Suppressor macrophage treated with lipopolysaccharide for 4 hours (primary cell): ENCODE results near the gene STAP1.

Source experiments
- DNase-seq: peaks from one replicate; pipeline ENCODE4 v3.0.0-alpha.2; 2020

Gene STAP1

DNA sequence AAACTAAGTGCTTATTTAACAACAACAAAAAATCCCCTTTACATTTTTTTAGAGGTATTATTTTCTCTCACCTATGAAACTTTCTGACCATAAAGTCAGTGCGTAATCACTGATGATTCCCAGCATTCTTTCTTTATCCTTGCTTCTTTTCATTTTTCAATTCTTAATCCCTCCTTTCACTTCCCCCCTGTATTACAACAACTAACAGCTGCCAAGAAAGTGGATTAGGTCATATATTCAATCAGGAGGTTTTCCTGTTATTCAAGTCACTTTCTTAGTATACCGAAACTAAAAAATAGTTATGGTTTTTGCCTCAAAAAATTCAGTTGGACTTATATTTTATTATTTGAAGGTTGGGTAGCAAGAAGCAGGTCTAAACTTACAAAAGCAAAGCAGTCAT lies 2.1 kb upstream of the STAP1 start:
- DNase-seq, result peak; percentile 74

DNA sequence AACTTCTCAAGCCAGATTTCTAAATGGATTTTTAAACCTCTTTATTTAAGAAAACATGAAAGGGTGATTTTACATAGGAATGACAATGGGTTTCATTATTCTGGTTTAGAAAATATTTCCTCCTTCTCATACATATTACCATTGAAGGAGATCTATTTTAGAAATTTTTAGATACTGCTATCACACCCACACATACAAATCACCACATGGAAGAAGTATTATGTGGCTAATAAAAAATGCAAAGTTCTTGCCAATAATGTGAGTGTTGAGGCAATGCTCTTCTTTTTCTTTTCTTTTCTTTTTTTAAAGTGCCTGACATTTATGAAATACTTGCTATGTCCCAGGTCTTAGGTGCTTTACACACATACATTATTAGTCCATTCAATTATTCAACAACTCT lies 6.8 kb downstream of the STAP1 start:
- no peak for DNase-seq

DNA sequence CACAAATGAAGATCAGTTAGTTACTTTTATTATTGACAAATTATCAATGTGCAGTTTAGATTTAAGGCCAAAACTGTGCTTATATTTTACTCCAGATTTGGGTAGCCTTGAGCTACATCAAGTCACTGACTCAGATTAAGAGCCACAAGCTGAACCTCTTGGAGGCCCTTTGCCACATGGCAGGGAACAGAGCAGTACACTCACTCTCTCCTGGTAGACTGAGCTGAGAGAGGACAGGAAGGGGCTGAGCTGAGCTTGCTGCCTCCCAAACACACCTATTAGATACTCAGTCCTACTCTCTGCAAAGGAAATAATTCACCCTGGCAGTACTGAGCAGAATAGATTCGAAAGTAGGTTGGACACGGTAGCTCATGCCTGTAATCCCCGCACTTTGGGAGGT lies 7.8 kb downstream of the STAP1 start:
- no peak for DNase-seq

DNA sequence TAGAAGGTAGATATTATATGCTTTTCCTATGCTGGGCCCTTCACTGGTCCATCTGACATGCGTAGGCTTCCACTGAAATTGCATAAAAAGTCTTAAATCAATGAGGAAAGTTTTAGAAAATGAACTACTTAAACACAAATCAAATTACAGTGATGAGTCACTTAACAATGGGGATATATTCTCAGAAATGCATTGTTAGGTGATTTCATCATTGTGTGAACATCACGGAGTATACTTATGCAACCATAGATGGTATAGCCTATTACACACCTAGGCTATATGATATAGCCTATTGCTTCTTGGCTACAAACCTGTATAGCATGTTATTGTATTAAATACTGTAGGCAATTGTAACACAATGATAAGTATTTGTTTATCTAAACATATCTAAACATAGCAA lies 10.3 kb downstream of the STAP1 start:
- no peak for DNase-seq

DNA sequence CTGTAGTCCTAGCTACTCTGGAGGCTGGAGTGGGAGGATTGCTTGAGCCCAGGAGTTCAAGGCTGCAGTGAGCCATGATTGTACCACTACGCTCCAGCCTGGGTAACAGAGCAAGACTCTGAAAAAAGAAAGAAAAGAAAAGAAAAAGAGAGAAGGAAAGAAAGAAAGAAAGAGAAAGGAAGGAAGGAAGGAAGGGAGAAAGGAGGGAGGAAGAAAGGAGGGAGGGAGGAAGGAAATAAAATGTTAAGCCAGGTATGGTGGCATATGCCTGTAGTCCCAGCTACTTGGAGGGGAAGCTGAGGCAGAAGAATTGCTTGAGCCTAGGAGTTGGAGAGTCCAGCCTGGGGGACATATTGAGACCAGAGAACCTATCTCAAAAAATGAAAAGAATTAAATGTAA lies 12.0 kb downstream of the STAP1 start:
- DNase-seq, result no peak

DNA sequence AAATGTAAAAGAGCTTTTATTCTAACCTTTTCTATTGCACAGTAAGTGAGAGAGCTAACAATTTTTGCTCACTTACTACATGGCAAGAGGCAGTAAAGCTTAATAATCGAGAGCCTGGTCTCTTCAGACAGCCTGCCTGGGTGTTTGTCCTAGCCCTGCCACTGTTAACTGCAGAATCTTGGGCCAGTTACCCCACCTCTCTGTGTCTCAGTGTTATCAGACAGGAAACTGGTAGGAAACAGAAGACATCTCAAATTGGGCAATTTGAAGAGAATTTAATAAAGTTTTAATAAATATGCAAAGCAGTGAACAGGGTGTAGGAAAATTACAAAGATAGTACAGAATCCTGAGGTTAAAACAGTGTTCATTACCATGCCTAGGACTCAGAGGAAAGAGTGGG lies 13.4 kb downstream of the STAP1 start:
- no peak for DNase-seq

DNA sequence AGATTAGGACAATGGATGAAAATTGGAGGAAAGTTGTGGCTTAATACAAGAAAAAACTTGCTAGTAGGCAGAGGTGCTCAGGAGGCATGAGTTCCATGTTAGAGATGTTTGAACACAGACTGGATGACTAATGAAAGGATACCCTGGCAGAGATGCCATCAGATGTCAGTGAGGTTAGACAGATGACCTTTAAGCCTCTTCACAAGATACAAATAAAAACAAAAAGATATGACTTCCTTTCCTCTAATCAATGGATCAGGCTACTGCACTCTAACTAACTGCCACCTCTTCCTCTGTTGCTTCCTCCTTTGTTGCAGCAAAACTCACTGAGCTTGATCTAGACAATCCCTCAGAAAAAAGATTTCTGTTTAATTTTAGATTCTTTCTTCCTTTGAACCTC lies 14.7 kb downstream of the STAP1 start:
- DNase-seq, result no peak

DNA sequence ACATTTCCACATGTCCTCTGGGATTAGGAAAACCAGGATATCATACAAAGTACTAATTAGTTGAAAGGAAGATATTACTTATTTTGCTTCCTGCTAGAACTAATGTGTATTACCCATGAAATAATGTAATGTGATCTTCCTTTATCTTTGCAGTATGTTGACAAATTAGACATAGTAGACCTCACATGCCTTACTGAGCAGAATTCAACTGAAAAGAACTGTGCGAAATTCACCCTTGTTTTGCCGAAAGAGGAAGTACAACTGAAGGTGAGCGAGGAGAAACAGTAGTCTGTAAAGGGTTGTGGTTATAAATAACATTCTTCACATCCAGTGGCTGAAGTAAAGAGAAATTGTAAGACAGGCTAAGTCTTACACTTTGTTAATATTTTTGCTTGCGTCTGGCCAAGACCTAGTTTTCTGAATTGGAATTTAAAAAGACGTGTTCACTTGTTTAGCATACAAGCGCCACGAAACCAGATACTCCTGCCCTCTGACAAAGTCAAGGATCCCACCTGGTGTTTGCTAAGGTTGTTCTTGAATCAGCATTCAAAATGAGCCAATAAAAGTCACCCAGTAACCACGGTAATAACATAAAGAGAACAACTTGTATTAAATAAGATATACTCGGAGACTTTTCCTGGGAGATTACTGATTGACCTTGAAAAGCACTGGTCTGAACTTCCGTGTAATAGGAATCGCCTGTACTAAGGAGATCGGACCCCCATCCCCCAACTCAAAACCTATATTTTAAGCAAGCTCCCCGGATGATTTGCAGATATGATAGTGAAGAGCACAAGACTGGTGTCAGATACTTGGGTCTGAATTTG lies 16.9 kb downstream of the STAP1 start:
- DNase-seq, result no peak

DNA sequence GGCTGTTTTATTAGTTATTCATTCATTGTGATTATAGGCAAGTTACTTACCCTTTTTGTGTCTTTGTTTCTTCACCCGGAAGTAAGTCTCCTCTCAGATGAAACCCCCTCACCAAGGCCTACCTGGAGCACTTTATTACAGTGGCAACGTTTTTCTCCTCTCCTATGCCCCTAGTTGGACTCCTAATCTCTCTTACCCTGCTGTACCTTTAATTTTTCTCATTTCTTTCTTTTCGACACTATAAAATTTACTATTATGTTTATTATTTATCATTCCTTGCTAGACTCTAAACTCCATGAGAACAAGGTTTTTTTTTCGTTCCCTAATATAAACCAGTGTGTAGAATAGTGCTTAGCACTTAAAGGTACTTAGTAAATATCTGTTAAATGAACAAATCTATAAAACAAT lies 17.5 kb downstream of the STAP1 start:
- no peak for DNase-seq

DNA sequence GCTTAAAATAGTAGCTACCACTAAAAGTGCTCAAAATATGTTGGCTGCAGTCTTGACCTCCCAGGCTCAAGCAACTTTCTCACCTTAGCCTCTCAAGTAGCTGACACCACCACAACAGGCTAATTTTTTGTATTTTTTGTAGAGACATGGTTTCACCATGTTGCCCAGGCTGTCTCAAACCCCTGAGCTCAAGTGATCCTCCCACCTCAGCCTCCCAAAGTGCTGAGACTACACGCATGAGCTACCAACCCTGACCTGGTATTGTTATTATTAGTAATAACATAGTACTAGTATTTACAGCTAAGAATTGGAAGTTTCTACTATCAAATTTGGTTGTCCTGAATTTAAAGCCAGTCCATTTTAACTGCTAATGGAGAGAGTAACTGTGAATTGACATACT lies 18.0 kb downstream of the STAP1 start:
- no peak for DNase-seq

DNA sequence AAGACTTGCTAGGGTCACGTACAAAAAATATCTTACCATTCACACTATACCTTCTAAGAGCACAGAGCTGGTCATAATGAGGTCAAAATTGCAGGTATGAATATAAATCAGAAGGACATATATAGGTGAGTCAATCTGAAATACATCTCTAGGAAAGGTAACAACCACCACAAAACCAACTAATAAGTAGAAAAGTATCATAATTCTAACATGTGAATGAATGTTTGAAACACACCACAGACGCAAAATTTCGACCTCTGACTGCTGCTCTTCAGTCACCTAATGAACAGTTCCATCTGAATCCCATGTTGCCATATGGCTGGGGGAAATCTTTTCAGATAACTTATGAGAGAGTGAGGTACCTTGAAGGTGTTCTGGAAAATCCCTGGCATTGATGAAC lies 22.1 kb downstream of the STAP1 start:
- no peak for DNase-seq

DNA sequence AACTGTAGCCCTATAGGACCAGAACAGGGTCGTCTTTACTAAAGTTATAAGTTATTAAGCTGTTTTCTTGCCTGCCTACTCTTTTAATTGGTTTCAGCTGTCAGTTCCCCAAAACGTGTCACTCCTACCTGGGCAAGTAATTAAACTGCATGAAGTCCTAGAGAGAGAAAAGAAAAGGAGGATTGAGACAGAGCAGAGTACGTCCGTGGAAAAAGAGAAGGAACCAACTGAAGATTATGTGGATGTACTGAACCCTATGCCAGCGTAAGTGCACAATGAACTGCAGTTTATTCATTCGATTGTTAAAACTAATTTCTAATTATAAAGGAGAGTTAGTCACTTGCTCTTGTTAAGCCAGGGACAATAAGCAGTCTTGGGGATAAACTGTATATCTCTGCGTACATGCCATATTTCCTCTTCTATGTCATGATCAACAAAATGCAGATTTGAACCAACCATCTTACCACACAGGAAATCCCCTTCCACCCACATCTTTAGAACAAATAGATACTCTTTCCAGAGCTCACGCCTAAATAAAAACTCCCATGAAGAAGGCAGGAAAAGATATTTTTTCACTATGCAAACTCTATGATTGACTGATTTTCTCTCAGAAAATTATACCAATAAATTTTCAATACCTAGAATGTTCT lies 22.8 kb downstream of the STAP1 start:
- peak; percentile 47 for DNase-seq

DNA sequence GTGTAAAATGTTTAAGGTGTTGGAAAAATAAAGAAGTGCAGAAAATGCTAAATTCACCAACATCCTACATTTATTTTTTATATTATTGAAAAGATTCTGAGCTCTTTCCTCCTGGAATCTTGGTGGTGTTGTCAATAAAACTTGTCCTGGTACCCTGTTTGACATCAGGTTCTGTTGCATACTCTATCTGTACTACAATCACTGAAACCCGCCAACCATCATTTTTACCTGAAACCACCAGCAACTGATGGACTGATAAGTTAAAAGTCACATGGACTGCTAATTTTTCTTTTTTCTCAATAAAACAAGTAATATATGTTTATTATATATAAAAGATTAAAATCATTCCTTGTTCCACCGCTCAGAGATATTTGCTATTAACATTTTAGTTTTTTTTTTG lies 23.4 kb downstream of the STAP1 start:
- DNase-seq, result no peak

DNA sequence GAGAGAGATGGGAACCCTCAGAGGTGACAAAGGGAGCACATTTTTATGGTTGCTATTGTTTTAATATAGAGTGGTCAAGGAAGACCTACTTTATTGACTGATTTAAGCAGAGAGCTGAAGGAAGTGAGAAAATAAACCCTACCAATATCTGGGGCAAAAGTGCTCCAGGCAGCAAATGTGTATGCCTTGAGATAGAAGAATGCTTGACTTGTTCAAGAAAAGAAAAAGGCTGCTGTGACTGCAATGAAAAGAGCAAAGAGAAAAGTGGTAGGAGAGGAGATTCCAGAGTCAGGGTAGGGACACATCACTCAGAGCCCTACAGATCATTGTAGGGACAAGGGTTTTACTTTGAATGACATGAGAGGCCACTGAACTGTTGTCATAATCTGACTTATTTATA lies 26.0 kb downstream of the STAP1 start:
- no peak for DNase-seq

DNA sequence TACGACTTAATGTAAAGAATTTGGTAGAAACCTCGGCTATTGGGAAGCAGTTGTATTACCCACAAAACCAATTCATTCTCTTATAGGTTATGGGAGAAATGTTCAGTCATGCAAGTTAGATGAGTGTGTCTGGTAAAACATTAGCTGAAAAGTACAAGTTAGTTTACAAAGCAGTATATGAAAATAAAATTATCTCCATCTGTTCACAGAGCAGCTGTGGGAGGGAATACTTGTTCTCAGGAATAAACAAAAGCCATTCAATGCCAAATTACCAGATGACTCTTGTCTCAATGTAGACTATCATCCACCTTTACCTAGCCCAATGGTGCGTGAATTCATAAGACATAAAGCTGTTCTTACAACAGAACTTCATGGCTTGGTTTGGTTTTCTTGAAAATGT lies 28.6 kb downstream of the STAP1 start:
- no peak for DNase-seq

DNA sequence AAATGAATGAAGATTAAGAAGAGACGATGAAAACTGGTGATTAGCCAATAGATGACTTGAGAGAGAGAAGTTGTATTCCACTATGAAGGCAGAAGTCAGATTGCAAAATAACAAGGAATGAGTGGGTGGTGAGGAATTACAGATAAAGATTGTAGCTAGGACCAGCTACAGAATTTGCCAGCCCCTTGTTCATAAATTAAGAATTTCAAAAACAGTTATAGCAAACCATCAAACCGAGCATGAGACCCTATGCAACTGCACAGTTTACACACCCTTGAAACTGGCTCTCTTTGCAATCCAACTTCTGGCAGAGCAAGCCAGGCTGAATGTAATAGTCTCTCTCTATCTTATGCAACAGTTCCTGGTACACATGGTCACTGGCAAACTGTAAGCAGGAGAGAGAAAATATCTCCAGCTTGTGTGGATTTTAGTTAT lies 35.2 kb downstream of the STAP1 start:
- peak; percentile 52 for DNase-seq

DNA sequence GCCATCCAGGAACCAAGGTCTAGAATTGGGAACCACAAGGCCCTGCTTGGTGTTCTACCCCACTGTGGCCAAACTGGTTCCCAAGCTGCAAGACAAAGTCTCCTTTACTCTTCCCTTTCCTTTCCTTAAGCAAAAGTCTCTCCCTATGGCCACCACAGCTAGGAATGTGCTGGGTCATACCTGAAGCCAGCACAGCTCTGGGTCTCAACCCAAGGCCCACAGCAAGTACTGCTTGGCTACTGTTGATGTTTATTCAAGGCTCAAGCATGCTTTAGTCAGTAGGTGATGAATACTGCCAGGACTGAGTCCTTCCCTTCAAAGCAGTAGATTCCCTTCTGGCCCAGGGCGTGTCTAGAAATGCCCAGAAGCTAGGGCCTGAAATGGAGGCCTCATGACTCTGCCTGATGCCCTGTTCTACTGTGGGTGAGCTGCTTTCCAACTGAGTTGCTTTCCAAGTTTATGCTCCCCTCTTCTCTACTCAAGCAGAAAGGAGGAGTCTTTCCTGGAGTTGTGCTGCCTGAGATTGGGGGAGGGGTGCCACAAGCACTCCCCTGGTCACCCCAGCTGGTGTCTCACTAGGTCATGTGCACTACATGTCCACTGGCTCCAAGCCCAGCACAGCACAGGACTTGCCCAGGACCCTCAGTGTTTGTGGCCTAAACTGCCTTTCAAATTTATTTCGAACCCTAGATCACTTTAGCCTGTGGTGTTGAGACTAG lies 44.9 kb downstream of the STAP1 start:
- no peak for DNase-seq

DNA sequence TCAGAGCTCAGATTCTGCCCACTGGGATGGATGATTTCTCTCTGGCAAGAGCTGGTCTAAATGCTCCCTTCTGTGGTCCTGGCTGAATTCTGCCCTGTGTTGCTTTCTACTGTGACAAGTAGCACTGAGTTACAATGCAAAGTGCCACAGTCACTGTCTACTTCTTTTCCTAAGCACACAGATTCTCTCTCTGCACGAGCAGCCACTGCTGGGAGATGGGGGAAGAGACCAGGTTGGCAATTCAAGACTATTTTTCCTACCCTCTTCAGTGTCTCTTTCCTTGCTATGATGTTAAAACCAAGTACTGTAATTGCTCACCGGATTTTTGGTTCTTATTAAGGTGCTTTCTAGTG lies 45.5 kb downstream of the STAP1 start:
- no peak for DNase-seq

DNA sequence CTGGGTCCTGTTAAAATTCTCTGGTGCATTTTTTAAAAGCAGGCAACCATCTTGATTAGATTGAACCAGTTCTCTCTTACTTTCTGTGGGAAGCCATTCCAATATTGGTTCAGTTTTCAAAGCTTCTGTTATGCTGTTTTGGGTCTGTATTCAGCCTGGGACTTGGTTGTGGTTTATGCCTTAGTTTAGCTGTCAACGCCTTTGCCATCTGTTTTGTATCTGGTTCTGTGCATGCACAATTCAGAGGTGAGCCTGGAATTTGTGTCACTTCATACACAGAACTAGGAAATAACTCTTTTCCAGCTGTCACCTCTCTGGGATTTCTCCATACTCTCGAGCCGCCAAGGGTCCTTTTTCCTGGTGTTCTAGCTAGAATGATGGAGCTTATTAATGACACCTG lies 46.2 kb downstream of the STAP1 start:
- no peak for DNase-seq

DNA sequence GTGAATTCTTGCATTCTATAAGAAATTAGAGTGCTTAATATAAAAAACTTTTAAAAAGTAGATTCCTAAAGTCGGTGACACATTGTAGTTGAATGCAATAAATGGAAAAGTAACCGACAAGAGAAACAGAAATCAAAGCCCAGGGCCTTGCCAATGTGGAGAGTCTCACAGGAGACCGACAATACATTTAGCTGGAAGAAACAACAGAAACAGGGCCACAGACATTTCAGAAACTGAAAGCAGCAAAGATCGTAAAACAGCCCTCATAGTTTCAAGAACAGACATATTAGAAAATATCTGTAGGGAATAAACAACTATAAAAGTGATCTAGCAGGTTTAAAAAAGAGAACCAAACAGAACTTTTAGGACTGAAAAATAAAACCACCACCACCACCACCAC lies 49.5 kb downstream of the STAP1 start:
- no peak for DNase-seq

DNA sequence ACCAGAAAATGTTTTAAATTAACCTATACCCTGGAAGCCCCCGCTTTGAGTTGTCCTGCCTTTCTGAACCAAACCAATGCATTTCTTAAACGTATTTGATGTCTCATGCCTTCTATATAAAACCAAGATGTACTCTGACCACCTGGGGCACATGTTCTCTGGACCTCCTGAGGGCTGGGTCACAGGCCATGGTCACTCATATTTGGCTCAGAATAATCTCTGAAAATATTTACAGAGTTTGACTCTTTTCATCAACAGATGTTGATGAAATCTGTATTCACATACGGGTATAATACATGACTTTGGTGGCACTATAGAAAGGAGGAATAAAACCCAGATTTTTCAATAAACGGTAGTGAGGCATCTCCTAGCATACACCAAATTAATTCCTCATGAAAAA lies 55.7 kb downstream of the STAP1 start:
- DNase-seq, result no peak

DNA sequence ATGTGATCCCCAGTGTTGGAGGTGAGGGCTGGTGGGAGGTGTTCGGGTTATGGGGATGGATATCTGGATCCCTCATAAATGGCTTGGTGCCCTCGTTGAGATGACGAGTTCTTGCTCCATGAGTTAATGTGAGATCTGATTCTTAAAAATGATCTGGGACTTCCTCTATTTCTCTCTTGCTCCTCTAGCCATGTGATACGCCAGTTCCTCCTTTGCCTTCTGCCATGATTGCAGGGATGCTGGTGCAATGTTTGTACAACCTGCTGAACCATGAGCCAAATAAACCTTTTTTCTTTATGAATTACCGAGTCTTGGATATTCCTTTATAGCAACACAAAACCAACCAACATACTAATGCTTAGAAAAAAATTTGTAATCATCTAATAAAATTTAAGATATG lies 56.6 kb downstream of the STAP1 start:
- no peak for DNase-seq

DNA sequence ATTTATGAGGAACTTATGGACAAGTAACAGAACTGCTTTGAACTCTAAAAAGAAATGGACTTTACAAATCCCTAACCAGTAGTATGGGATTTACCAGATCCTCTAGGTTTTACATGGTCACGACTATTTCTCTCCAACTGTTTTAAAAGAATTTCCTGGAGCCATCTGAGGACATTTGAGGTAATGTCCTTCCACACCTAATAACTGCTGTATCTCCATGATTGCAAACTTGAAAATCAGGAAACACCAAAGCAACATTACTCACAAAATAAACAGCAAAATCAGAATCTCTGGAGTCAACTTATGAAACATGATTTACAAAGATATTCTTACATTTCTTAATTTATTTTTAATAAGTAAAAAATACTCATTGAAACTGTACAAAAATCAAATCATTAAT lies 58.0 kb downstream of the STAP1 start:
- DNase-seq, result no peak

DNA sequence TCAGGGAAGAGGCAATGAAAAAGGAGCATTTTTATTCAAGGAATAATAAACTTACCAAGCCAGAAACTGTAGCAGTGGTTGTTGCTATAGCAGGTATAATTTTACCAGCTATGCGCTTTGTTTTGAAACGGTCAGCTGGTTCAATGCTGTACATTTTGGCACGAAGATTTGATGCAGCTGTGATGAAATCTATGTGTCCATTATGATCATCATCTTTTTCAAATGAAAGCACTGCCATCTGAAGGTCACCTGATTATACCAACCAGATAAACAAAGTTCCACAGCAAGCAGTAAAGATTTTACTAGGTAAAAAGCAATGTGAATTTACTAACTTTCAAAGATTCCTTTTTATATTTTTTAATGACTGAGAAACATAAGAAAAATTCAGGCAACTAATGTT lies 66.4 kb downstream of the STAP1 start:
- no peak for DNase-seq
